Measurements from ENCODE around the gene COMMD1. TPM values are rescaled to one million over a fixed set of nuclear protein-coding genes. Genes with fewer than 3 reads are reported as not detected.

The COMMD1 gene
- polyA plus RNA-seq, 1 donor (not counting 4 experiments of a cell fraction or from before 2014, with no cell fraction given) = 44.8 TPM

DNA sequence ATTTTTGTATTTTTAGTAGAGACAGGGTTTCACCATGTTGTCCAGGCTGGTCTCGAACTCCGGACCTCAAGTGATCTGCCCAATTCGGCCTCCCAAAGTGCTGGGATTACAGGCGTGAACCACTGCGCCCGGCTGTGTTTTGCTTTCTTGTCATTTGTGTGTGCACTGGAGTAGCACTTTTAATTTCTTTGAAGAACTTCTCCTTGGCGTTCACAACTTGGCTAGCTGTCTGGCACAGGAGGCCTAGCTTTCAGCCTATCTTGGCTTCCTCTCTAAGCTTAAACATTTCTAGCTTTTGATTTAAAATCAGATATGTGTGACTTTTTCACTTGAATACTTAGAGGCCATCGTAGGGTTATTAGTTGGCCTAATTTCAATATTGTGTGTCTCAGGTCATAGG is 93.0 kb downstream of the COMMD1 start:
- Histone ChIP-seq H3K27me3 (ENCODE audit: control insufficient read depth, extremely low read depth, insufficient read depth, low read length) (no peaks in the 10 kb centered on the region), H3K9ac (ENCODE audit: control insufficient read depth, extremely low read depth, insufficient read depth, low read length) (no peak overlapping the region), H3K27ac (ENCODE audit: control insufficient read depth, insufficient read depth, low read length) (no peak overlapping the region), H3K36me3 (ENCODE audit: control insufficient read depth in 2 of 2, extremely low read depth in 1 of 2, insufficient read depth in 2 of 2, low read length in 2 of 2) (no peaks in the 10 kb centered on the region), H3K4me2 (ENCODE audit: control insufficient read depth, extremely low read depth, insufficient read depth, low read depth, low read length) (no peak overlapping the region), H3K9me3 (ENCODE audit: control insufficient read depth, low read depth, low read length) (no peaks in the 10 kb centered on the region), H4K20me1 (ENCODE audit: control insufficient read depth, extremely low read depth, insufficient read depth, low read length) (no peaks in the 10 kb centered on the region), H3K4me3 (ENCODE audit: control insufficient read depth in 2 of 3, extremely low read depth in 1 of 3, insufficient read depth in 2 of 3, low read depth in 1 of 3, low read length in 3 of 3) (no peak overlapping the region), H3K4me1 (ENCODE audit: control insufficient read depth, extremely low read depth, insufficient read depth, low read length) (no peaks in the 10 kb centered on the region), H2AFZ (ENCODE audit: control insufficient read depth, low read length) (no peak overlapping the region), H3K9me1 (ENCODE audit: control insufficient read depth, extremely low read depth, insufficient read depth, low read length) (no peaks in the 10 kb centered on the region), H3K79me2 (ENCODE audit: control insufficient read depth, insufficient read depth, low read length) (no peaks in the 10 kb centered on the region)
- no peak for FAIRE-seq
- dilution Hi-C loops (cut with MboI; ENCODE audit: extremely low pct_ligation_motif_present, low sequenced_read_pairs) = no loop called here
- no peak for DNase-seq (ENCODE audit: low read depth, low spot score)
- no peak for TF ChIP-seq EZH2 (IDR thresholded peaks at IDR 0.05; ENCODE audit: low read length)
- TF ChIP-seq, protein P1, sequence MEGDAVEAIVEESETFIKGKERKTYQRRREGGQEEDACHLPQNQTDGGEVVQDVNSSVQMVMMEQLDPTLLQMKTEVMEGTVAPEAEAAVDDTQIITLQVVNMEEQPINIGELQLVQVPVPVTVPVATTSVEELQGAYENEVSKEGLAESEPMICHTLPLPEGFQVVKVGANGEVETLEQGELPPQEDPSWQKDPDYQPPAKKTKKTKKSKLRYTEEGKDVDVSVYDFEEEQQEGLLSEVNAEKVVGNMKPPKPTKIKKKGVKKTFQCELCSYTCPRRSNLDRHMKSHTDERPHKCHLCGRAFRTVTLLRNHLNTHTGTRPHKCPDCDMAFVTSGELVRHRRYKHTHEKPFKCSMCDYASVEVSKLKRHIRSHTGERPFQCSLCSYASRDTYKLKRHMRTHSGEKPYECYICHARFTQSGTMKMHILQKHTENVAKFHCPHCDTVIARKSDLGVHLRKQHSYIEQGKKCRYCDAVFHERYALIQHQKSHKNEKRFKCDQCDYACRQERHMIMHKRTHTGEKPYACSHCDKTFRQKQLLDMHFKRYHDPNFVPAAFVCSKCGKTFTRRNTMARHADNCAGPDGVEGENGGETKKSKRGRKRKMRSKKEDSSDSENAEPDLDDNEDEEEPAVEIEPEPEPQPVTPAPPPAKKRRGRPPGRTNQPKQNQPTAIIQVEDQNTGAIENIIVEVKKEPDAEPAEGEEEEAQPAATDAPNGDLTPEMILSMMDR (optimal IDR thresholded peaks at IDR 0.05 in 1 of 3, IDR thresholded peaks at IDR 0.05 in 1 of 3, conservative IDR thresholded peaks at IDR 0.05 in 1 of 3; ENCODE audit: extremely low read depth in 1 of 3, insufficient read depth in 2 of 3, low read length in 3 of 3) = no peak

DNA sequence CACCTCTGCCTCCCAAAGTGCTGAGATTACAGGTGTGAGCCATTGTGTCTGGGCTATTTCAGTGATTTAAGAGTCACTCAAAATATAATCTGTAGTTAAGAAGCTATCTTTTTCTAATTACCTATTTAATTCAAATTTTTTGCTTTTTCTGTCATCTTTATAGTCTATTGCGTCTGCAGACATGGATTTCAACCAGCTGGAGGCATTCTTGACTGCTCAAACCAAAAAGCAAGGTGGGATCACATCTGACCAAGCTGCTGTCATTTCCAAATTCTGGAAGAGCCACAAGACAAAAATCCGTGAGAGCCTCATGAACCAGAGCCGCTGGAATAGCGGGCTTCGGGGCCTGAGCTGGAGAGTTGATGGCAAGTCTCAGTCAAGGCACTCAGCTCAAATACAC is 95.1 kb downstream of the COMMD1 start:
- dilution Hi-C loops (cut with MboI; ENCODE audit: extremely low pct_ligation_motif_present, low sequenced_read_pairs) = no loop called here
- TF ChIP-seq EZH2 (IDR thresholded peaks at IDR 0.05; ENCODE audit: low read length) = no peak
- TF ChIP-seq, protein P1 (optimal IDR thresholded peaks at IDR 0.05 in 1 of 3, IDR thresholded peaks at IDR 0.05 in 1 of 3, conservative IDR thresholded peaks at IDR 0.05 in 1 of 3; ENCODE audit: extremely low read depth in 1 of 3, insufficient read depth in 2 of 3, low read length in 3 of 3) = no peak
- DNase-seq (ENCODE audit: low read depth, low spot score) (no peak), FAIRE-seq (no peak)
- Histone ChIP-seq H3K4me3 (ENCODE audit: control insufficient read depth in 2 of 3, extremely low read depth in 1 of 3, insufficient read depth in 2 of 3, low read depth in 1 of 3, low read length in 3 of 3) (no peak overlapping the region), H3K9me3 (ENCODE audit: control insufficient read depth, low read depth, low read length) (no peaks in the 10 kb centered on the region), H3K4me1 (ENCODE audit: control insufficient read depth, extremely low read depth, insufficient read depth, low read length) (no peaks in the 10 kb centered on the region), H3K36me3 (ENCODE audit: control insufficient read depth in 2 of 2, extremely low read depth in 1 of 2, insufficient read depth in 2 of 2, low read length in 2 of 2) (no peaks in the 10 kb centered on the region), H3K9me1 (ENCODE audit: control insufficient read depth, extremely low read depth, insufficient read depth, low read length) (no peaks in the 10 kb centered on the region), H3K27ac (ENCODE audit: control insufficient read depth, insufficient read depth, low read length) (no peak overlapping the region), H2AFZ (ENCODE audit: control insufficient read depth, low read length) (no peak overlapping the region), H3K9ac (ENCODE audit: control insufficient read depth, extremely low read depth, insufficient read depth, low read length) (no peak overlapping the region), H4K20me1 (ENCODE audit: control insufficient read depth, extremely low read depth, insufficient read depth, low read length) (no peaks in the 10 kb centered on the region), H3K27me3 (ENCODE audit: control insufficient read depth, extremely low read depth, insufficient read depth, low read length) (no peaks in the 10 kb centered on the region), H3K4me2 (ENCODE audit: control insufficient read depth, extremely low read depth, insufficient read depth, low read depth, low read length) (no peak overlapping the region), H3K79me2 (ENCODE audit: control insufficient read depth, insufficient read depth, low read length) (no peaks in the 10 kb centered on the region)
